Adrenal gland (tissue), 12 donors: ENCODE results near the gene SYNDIG1. TPM values are rescaled to one million over a fixed set of nuclear protein-coding genes. Genes with fewer than 3 reads are reported as not detected.

Source experiments
- DNase-seq, 7 donors: peaks; one replicate each; pipeline ENCODE4 v3.0.0-alpha.2; 2019 to 2020
- H3K27ac ChIP-seq, 5 donors: fragments of 200-600 bp; sonication (generic) in 4 of 5; 1 replicate in 3 of 5; 2 replicates in 2 of 5; pipeline versions ENCODE4 v1.5.1 to v1.8.0; 2016 to 2020; ENCODE audit warnings: mild to moderate bottlenecking in 1 of 5
- H3K27me3 ChIP-seq: fragments of 200-600 bp; 2 replicates; pipeline ENCODE4 v1.8.0; 2021
- H3K36me3 ChIP-seq, 2 donors: fragments of 200-600 bp; replicated peaks in 1 of 2; 1 replicate in 1 of 2; 2 replicates in 1 of 2; pipeline versions ENCODE4 v1.5.1 to v1.8.0; 2018 to 2022
- H3K4me1 ChIP-seq, 2 donors: fragments of 200-600 bp; replicated peaks in 1 of 2; 1 replicate in 1 of 2; 2 replicates in 1 of 2; pipeline versions ENCODE4 v1.5.1 to v1.8.0; 2018 to 2021
- H3K4me3 ChIP-seq, 4 donors: fragments of 200-600 bp; sonication (generic) in 3 of 4; one replicate each; pipeline ENCODE4 v1.5.1; 2016 to 2018
- H3K9me3 ChIP-seq, 3 donors: fragments of 200-600 bp; sonication (generic) in 1 of 3; replicated peaks in 1 of 3; 1 replicate in 2 of 3; 2 replicates in 1 of 3; pipeline versions ENCODE4 v1.5.1 to v1.8.0; 2016 to 2021
- POLR2A ChIP-seq, 2 donors: fragments of 450-650 bp; IDR thresholded peaks; one replicate each; pipeline ENCODE4 v1.6.1; 2017; ENCODE audit warnings: antibody characterized with exemption in 2 of 2, mild to moderate bottlenecking in 2 of 2, moderate library complexity in 1 of 2
- WGBS, 4 donors: extraction: QIAGEN DNeasy Blood & Tissue Kit in 2 of 4; methylation state at CpG; one replicate each; pipeline versions ENCODE4 v1.1.5 to v1.1.7; 2013 to 2017; 5-methylcytosine and 5-hydroxymethylcytosine counted together
- intact Hi-C, 2 donors: fragments of 100-400 bp; cut with DNase I; formaldehyde crosslinking; loops; one replicate each; pipeline versions ENCODE4 v1.14.1 to v1.15.0; 2022 to 2023
- polyA plus RNA-seq, 3 donors: library from polyadenylated mRNA; stranded (reverse); fragments of 200-250 nt in 2 of 3; fragments of 350-450 nt in 1 of 3; fragmentation: Illumina TruSeq in 1 of 3; extraction: RNeasy Lipid Tissue Mini Kit (QIAGEN cat#74804) in 1 of 3; gene quantifications; one replicate each; pipeline ENCODE4 v1.2.3, GENCODE V29; 2013 to 2014
- total RNA-seq, 9 donors: library from RNA; depleted of rRNA in 4 of 9; stranded (reverse); fragments of >200 nt in 4 of 9; fragments of 120-200 nt in 1 of 9; fragmentation: NEBNext Ultra II Directional in 1 of 9; extraction: Animal tissue kit (Norgen Biotek cat#: 25700) in 1 of 9; gene quantifications; one replicate each; pipeline versions ENCODE4 v1.1.0 to v1.2.4, GENCODE V29; 2013 to 2023
- TF ChIP-seq, protein P1 (sequence below), 6 experiments: fragments of 450-650 bp in 4 of 6; fragments of 200-600 bp in 2 of 6; sonication (generic) in 1 of 6; IDR thresholded peaks; 1 replicate in 5 of 6; 2 replicates in 1 of 6; pipeline versions ENCODE4 v1.5.1 to v1.8.0; 2016 to 2021; ENCODE audit warnings: antibody characterized with exemption in 6 of 6, mild to moderate bottlenecking in 2 of 6, moderate library complexity in 1 of 6
- donor health status: healthy with polysubstance abuse.
- donor health status: Bipolar disorder and iron deficiency.
- donor health status: DM: yes; HTN: yes; CAD: no.
- donor health status: DM: no; HTN: no; CAD: no.
- donor health status: DM: no; HTN: no; CAD: no.
- donor health status: DM: yes; HTN: yes; CAD: no.

Gene SYNDIG1
- total and polyA plus RNA-seq, 12 donors = 0.26 to 3.6 (median 0.76) TPM

- intact Hi-C loops = loop anchor here in 1 of 2 donors (10.0 kb wide), 1 partner anchor 49 kb away; no protein-coding TSS in a partner anchor
Measured at GRCh38 chr20:24663496-24663895, 194.1 kb downstream of the SYNDIG1 start.

DNA sequence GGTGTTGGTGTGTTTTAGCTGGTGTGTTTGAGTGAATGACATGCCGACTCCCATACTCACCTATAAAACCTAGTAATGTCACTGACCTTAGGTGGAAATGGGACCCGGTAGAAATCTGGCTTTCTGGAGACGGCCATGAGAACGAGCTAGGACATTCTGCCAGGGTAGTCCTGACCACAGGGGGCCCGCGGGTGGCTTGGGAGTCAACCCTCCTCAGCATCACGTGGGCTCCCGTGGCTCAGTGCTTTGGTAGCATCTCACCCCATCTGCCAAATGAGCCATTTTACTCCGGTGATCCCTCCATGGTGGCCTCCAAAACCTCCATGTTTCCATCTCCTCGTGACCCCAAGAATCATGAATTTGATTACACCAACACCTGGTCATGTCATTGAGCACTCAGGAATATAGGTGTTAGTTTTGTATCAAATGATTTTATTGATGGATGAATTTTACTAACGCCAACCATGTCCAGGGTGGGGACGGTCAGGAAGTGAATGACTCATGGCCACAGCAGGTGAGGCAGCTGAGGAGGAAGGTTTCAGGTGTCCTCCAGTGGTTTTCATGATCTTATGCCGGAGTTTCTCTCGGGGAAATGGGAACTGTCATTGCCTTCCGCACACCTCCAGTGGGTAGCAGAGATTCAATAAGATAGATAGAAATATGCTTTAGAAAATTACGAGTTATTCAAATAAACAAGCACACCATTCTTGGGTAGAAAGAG, 195.0 kb downstream of the SYNDIG1 start:
- no peaks in the 10 kb centered on the region for H3K9me3 ChIP-seq
- no peaks in the 10 kb centered on the region for H3K27me3 ChIP-seq
- TF ChIP-seq, protein P1, sequence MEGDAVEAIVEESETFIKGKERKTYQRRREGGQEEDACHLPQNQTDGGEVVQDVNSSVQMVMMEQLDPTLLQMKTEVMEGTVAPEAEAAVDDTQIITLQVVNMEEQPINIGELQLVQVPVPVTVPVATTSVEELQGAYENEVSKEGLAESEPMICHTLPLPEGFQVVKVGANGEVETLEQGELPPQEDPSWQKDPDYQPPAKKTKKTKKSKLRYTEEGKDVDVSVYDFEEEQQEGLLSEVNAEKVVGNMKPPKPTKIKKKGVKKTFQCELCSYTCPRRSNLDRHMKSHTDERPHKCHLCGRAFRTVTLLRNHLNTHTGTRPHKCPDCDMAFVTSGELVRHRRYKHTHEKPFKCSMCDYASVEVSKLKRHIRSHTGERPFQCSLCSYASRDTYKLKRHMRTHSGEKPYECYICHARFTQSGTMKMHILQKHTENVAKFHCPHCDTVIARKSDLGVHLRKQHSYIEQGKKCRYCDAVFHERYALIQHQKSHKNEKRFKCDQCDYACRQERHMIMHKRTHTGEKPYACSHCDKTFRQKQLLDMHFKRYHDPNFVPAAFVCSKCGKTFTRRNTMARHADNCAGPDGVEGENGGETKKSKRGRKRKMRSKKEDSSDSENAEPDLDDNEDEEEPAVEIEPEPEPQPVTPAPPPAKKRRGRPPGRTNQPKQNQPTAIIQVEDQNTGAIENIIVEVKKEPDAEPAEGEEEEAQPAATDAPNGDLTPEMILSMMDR (IDR thresholded peaks at IDR 0.05) = no peak
- TF ChIP-seq POLR2A (IDR thresholded peaks at IDR 0.05) = no peak
- DNase-seq = no peak
- no peaks in the 10 kb centered on the region for H3K4me1 ChIP-seq
- intact Hi-C loops = loop anchor here in 1 of 2 donors (10.0 kb wide), 1 partner anchor 50 kb away; no protein-coding TSS in a partner anchor
- H3K4me3 ChIP-seq = no peak overlapping the region
- H3K27ac ChIP-seq = no peak overlapping the region
- WGBS, 4 donors = 85 to 91% (median 87%) methylated on average over 16 of the region's 16 CpGs
- H3K36me3 ChIP-seq = no peaks in the 10 kb centered on the region

More at GRCh38 chr20:24663496-24663895, 194.1 kb downstream of the SYNDIG1 start:
- Histone ChIP-seq H3K27me3 (no peaks in the 10 kb centered on the region), H3K9me3 (no peaks in the 10 kb centered on the region), H3K36me3 (no peaks in the 10 kb centered on the region), H3K4me3 (no peak overlapping the region), H3K27ac (no peak overlapping the region), H3K4me1 (no peaks in the 10 kb centered on the region)
- 89 to 93% (median 91%) methylated on average over 5 to 6 of the region's 6 CpGs for WGBS, 4 donors
- TF ChIP-seq POLR2A (IDR thresholded peaks at IDR 0.05) = no peak
- TF ChIP-seq, protein P1 (IDR thresholded peaks at IDR 0.05) = no peak
- DNase-seq = no peak

GRCh38 chr20:24665196-24665595, 195.8 kb downstream of the SYNDIG1 start:
- intact Hi-C loops = loop anchor here in 1 of 2 donors (10.0 kb wide), 1 partner anchor 50 kb away; no protein-coding TSS in a partner anchor
- no peak for DNase-seq
- no peaks in the 10 kb centered on the region for H3K9me3 ChIP-seq

DNA sequence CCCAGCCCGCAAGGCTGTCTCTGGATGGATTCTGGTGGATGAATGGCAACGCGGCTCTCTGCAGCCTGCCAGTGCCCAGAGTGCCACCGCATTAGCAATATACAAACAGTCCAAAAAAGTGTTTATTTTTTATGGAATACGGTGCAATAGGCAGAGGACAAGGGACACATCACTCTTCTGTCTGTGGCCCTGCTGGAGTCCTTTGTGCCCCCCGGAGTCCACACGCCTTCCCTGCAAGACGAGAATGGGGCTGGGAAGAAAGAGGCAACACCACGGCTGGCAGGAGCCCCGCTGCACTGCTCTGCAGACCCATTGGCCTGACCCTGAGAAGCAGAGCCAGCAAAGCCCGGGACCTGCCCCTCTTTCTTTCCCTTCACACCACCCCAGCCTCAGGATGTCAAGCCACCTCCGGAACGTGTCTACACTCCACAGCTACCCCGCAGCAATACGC, 196.3 kb downstream of the SYNDIG1 start:
- TF ChIP-seq POLR2A (IDR thresholded peaks at IDR 0.05) = no peak
- TF ChIP-seq, protein P1 (IDR thresholded peaks at IDR 0.05) = no peak
- DNase-seq = no peak
- intact Hi-C loops = loop anchor here in 1 of 2 donors (10.0 kb wide), 1 partner anchor 51 kb away; no protein-coding TSS in a partner anchor
- WGBS, 4 donors = 89 to 93% (median 92%) methylated on average over 15 of the region's 15 CpGs
- Histone ChIP-seq H3K27ac (no peak overlapping the region), H3K27me3 (no peaks in the 10 kb centered on the region), H3K9me3 (no peaks in the 10 kb centered on the region), H3K4me1 (no peaks in the 10 kb centered on the region), H3K36me3 (no peaks in the 10 kb centered on the region), H3K4me3 (no peak overlapping the region)

More at GRCh38 chr20:24665196-24665595, 195.8 kb downstream of the SYNDIG1 start:
- Histone ChIP-seq H3K27me3 (no peaks in the 10 kb centered on the region), H3K4me3 (no peak overlapping the region), H3K36me3 (no peaks in the 10 kb centered on the region), H3K27ac (no peak overlapping the region), H3K4me1 (no peaks in the 10 kb centered on the region)
- WGBS, 4 donors = 82 to 86% (median 85%) methylated on average over 13 of the region's 13 CpGs
- TF ChIP-seq, protein P1 (IDR thresholded peaks at IDR 0.05) = no peak
- no peak for TF ChIP-seq POLR2A (IDR thresholded peaks at IDR 0.05)
